ENCODE measurements around the gene PFKL.
A peak's percentile ranks its signal among the peaks of the same experiment; 100 is the strongest.

PFKL gene

GRCh38 chr21:44374601-44375280 lies 74.9 kb downstream of the PFKL start:
- DNase-seq (ENCODE audit: low read depth) = no peak
- no peak for TF ChIP-seq MAX (IDR thresholded peaks at IDR 0.05; ENCODE audit: low read depth, low read length)
- TF ChIP-seq CTCF (IDR thresholded peaks at IDR 0.05; ENCODE audit: low read depth, low read length) = no peak
- no peak for TF ChIP-seq MYC (IDR thresholded peaks at IDR 0.05; ENCODE audit: low read depth, low read length)
- no peak for TF ChIP-seq POLR2A (IDR thresholded peaks at IDR 0.05; ENCODE audit: extremely low read depth, insufficient read length)
- H3K4me3 ChIP-seq (ENCODE audit: low read depth, low read length) = no peak overlapping the region

GRCh38 chr21:44375281-44375651 lies 75.4 kb downstream of the PFKL start:
- TF ChIP-seq POLR2A (IDR thresholded peaks at IDR 0.05; ENCODE audit: extremely low read depth, insufficient read length) (no peak), CTCF (IDR thresholded peaks at IDR 0.05; ENCODE audit: low read depth, low read length) (no peak), MAX (IDR thresholded peaks at IDR 0.05; ENCODE audit: low read depth, low read length) (peak; percentile 73), MYC (IDR thresholded peaks at IDR 0.05; ENCODE audit: low read depth, low read length) (peak; percentile 53)
- DNase-seq (ENCODE audit: low read depth) = peak; percentile 73
- H3K4me3 ChIP-seq (ENCODE audit: low read depth, low read length) = no peak overlapping the region

GRCh38 chr21:44375761-44376241 lies 75.9 kb downstream of the PFKL start:
- no peak overlapping the region for H3K4me3 ChIP-seq (ENCODE audit: low read depth, low read length)
- DNase-seq (ENCODE audit: low read depth) = no peak
- TF ChIP-seq MYC (IDR thresholded peaks at IDR 0.05; ENCODE audit: low read depth, low read length) (no peak), POLR2A (IDR thresholded peaks at IDR 0.05; ENCODE audit: extremely low read depth, insufficient read length) (no peak), CTCF (IDR thresholded peaks at IDR 0.05; ENCODE audit: low read depth, low read length) (no peak), MAX (IDR thresholded peaks at IDR 0.05; ENCODE audit: low read depth, low read length) (no peak)

GRCh38 chr21:44376606-44377005 lies 76.8 kb downstream of the PFKL start:
- TF ChIP-seq MYC (IDR thresholded peaks at IDR 0.05; ENCODE audit: low read depth, low read length) = no peak
- TF ChIP-seq POLR2A (IDR thresholded peaks at IDR 0.05; ENCODE audit: extremely low read depth, insufficient read length) = no peak
- no peak for TF ChIP-seq MAX (IDR thresholded peaks at IDR 0.05; ENCODE audit: low read depth, low read length)
- TF ChIP-seq CTCF (IDR thresholded peaks at IDR 0.05; ENCODE audit: low read depth, low read length) = no peak
- H3K4me3 ChIP-seq (ENCODE audit: low read depth, low read length) = no peak overlapping the region
- DNase-seq (ENCODE audit: low read depth) = no peak

All from NB4 (cell line).